Smooth muscle cell (in vitro differentiated cells): ENCODE measurements around the gene HBG1. TPM values are rescaled to one million over a fixed set of nuclear protein-coding genes. Genes with fewer than 3 reads are reported as not detected.

ENCODE experiments used
- DNase-seq: peaks from one replicate; lab custom pipeline; 2025; ENCODE audit not compliant: unreplicated experiment; lab: John Stamatoyannopoulos, UW
- H2AFZ ChIP-seq: fragments of 200-600 bp; sonication (generic); 2 replicates; pipeline ENCODE4 v1.6.0; 2016; ENCODE audit warnings: antibody characterized with exemption, low read depth, mild to moderate bottlenecking
- H3F3A ChIP-seq: fragments of 200-600 bp; sonication (generic); 2 replicates; pipeline ENCODE4 v1.6.0; 2017; ENCODE audit warnings: antibody characterized with exemption, low read depth
- H3K27ac ChIP-seq: fragments of 200-600 bp; sonication (generic); 2 replicates; pipeline ENCODE4 v1.5.1; 2016; ENCODE audit warnings: low read depth, mild to moderate bottlenecking
- H3K27me3 ChIP-seq: fragments of 200-600 bp; sonication (generic); 2 replicates; pipeline ENCODE4 v1.6.1; 2016; ENCODE audit warnings: low read depth, mild to moderate bottlenecking
- H3K36me3 ChIP-seq: fragments of 200-600 bp; sonication (generic); 2 replicates; pipeline ENCODE4 v1.5.1; 2016; ENCODE audit warnings: low read depth
- H3K4me1 ChIP-seq: fragments of 200-600 bp; sonication (generic); 2 replicates; pipeline ENCODE4 v1.5.1; 2016; ENCODE audit warnings: low read depth
- H3K4me2 ChIP-seq: fragments of 200-600 bp; sonication (generic); 2 replicates; pipeline ENCODE4 v1.6.0; 2016; ENCODE audit warnings: mild to moderate bottlenecking
- H3K4me3 ChIP-seq: fragments of 200-600 bp; sonication (generic); 2 replicates; pipeline ENCODE4 v1.5.1; 2016; ENCODE audit warnings: mild to moderate bottlenecking
- H3K79me2 ChIP-seq: fragments of 200-600 bp; sonication (generic); 2 replicates; pipeline ENCODE4 v1.6.0; 2016; ENCODE audit warnings: low read depth, mild to moderate bottlenecking
- H3K9ac ChIP-seq: fragments of 200-600 bp; sonication (generic); 2 replicates; pipeline ENCODE4 v1.6.0; 2016; ENCODE audit warnings: low read depth
- H3K9me3 ChIP-seq: fragments of 200-600 bp; sonication (generic); replicated peaks from 2 replicates; pipeline ENCODE4 v1.5.1; 2016; ENCODE audit warnings: low read depth
- H4K20me1 ChIP-seq: fragments of 200-600 bp; sonication (generic); 2 replicates; pipeline ENCODE4 v1.6.0; 2016; ENCODE audit warnings: low read depth
- CTCF ChIP-seq: fragments of 200-600 bp; sonication (generic); IDR thresholded peaks from 2 replicates; pipeline ENCODE4 v1.5.1; 2017; ENCODE audit warnings: borderline replicate concordance, mild to moderate bottlenecking, antibody characterized with exemption; ENCODE audit not compliant: insufficient read depth, poor library complexity, severe bottlenecking
- WGBS: methylation state at CpG from one replicate; pipeline ENCODE4 v1.1.7; 2016; ENCODE audit warnings: low lambda C conversion rate; 5-methylcytosine and 5-hydroxymethylcytosine counted together
- polyA plus RNA-seq: library from polyadenylated mRNA; unstranded; fragments of >200 nt; fragmentation: Nextera tagmentation; extraction: Ambion mirVana; gene quantifications from 2 replicates; pipeline ENCODE4 v1.2.1, GENCODE V29; 2016
- total RNA-seq: library from RNA; depleted of rRNA; stranded (reverse); fragments of >200 nt; gene quantifications from 2 replicates; pipeline ENCODE4 v1.2.3, GENCODE V29; 2014

The HBG1 gene
- total and polyA plus RNA-seq, 2 experiments from 2014 or later, result not detected

DNA sequence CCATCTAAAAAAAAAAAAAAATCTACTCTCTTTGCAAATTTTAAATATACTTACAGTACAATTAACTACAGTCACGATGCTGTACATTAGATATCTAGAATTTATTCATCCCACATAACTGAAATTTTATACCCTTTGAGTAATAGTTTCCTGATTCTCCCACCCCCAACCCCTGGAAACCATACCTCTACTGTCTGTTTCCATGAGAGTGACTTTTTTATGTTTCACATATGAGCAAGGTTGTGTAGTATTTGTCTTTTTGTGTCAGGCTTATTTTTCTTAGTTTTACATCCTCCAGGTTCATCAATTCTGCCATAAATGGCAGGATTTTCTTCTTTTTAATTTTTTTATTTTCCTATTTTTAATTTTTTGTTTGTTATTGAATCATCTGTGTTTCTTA lies 26.0 kb downstream of the HBG1 start:
- no peak overlapping the region for H3K9ac ChIP-seq
- no peak for TF ChIP-seq CTCF
- H3K79me2 ChIP-seq, result no peaks in the 10 kb centered on the region
- H3K4me2 ChIP-seq, result no peak overlapping the region
- no peak overlapping the region for H3K4me3 ChIP-seq
- no peaks in the 10 kb centered on the region for H3K27me3 ChIP-seq
- H3K4me1 ChIP-seq, result no peaks in the 10 kb centered on the region
- no peak overlapping the region for H2AFZ ChIP-seq
- WGBS, result 95% methylated on average over 1 of the region's 1 CpG
- no peak for DNase-seq
- no peaks in the 10 kb centered on the region for H3K36me3 ChIP-seq
- H4K20me1 ChIP-seq, result no peaks in the 10 kb centered on the region
- H3K9me3 ChIP-seq, result no peaks in the 10 kb centered on the region
- H3K27ac ChIP-seq, result no peak overlapping the region
- H3F3A ChIP-seq, result no peaks in the 10 kb centered on the region

DNA sequence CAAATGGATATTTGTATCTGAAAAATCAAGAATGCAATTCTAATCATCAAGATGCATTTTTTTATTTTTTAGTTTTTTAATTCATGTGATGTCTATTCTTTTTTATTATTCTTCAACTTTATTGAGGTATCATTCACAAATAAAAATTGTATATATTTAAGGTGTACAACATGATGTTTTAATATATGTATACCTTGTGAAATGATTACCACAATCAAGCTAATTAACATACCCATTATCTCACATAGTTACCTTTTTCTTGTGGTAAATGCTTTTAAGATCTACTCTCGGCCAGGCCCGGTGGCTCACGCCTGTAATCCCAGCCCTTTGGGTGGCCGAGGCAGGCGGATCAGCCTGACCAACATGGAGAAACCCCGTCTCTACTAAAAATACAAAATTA lies 26.5 kb downstream of the HBG1 start:
- Histone ChIP-seq H3K4me1 (no peaks in the 10 kb centered on the region), H3K27me3 (no peaks in the 10 kb centered on the region), H2AFZ (no peak overlapping the region), H3K36me3 (no peaks in the 10 kb centered on the region), H3K4me2 (no peak overlapping the region), H3K27ac (no peak overlapping the region), H3K9me3 (no peaks in the 10 kb centered on the region), H3K79me2 (no peaks in the 10 kb centered on the region), H3F3A (no peaks in the 10 kb centered on the region), H3K9ac (no peak overlapping the region), H3K4me3 (no peak overlapping the region), H4K20me1 (no peaks in the 10 kb centered on the region)
- 86% methylated on average over 6 of the region's 6 CpGs for WGBS
- no peak for TF ChIP-seq CTCF
- DNase-seq, result no peak

GRCh38 chr11:5210376-5210885 lies 39.2 kb downstream of the HBG1 start:
- Histone ChIP-seq H3K27me3 (no peaks in the 10 kb centered on the region), H3F3A (no peaks in the 10 kb centered on the region), H3K36me3 (no peaks in the 10 kb centered on the region), H3K9ac (no peak overlapping the region), H3K4me2 (no peak overlapping the region), H3K4me3 (no peak overlapping the region), H3K79me2 (no peaks in the 10 kb centered on the region), H2AFZ (no peak overlapping the region), H3K4me1 (no peaks in the 10 kb centered on the region), H3K9me3 (no peaks in the 10 kb centered on the region), H4K20me1 (no peaks in the 10 kb centered on the region), H3K27ac (no peak overlapping the region)
- DNase-seq, result no peak
- TF ChIP-seq CTCF, result no peak
- WGBS, result 68% methylated on average over 7 of the region's 7 CpGs

- H3K9me3 ChIP-seq, result no peaks in the 10 kb centered on the region
- H4K20me1 ChIP-seq, result no peaks in the 10 kb centered on the region
- no peak overlapping the region for H3K9ac ChIP-seq
- no peaks in the 10 kb centered on the region for H3K79me2 ChIP-seq
- no peak overlapping the region for H2AFZ ChIP-seq
- 14% methylated on average over 1 of the region's 1 CpG for whole genome bisulfite sequencing
- no peaks in the 10 kb centered on the region for H3K27me3 ChIP-seq
- peak; percentile 51 for TF ChIP-seq CTCF
- H3K4me2 ChIP-seq, result no peak overlapping the region
- H3F3A ChIP-seq, result no peaks in the 10 kb centered on the region
- no peaks in the 10 kb centered on the region for H3K36me3 ChIP-seq
- H3K4me1 ChIP-seq, result no peaks in the 10 kb centered on the region
- H3K27ac ChIP-seq, result no peak overlapping the region
- DNase-seq, result no peak
- no peak overlapping the region for H3K4me3 ChIP-seq
Measured at GRCh38 chr11:5204787-5205186, 44.9 kb downstream of the HBG1 start.
